Stimulated activated CD8-positive, alpha-beta memory T cell treated with anti-CD3 and anti-CD28 coated beads, Interleukin-12 subunit alpha, Interleukin-12 subunit beta, amount 100 ng/mL, for 1 hour (primary cell): Measurements from ENCODE around the gene ACOT11.

Experiments
- DNase-seq: peaks from one replicate; pipeline ENCODE4 v3.0.0-alpha.2; 2020; ENCODE audit warnings: low read depth

ACOT11 gene

GRCh38 chr1:54585181-54586066 lies 37.4 kb downstream of the ACOT11 start:
- no peak for DNase-seq

GRCh38 chr1:54588377-54588776 lies 40.3 kb downstream of the ACOT11 start:
- DNase-seq, result no peak

DNA sequence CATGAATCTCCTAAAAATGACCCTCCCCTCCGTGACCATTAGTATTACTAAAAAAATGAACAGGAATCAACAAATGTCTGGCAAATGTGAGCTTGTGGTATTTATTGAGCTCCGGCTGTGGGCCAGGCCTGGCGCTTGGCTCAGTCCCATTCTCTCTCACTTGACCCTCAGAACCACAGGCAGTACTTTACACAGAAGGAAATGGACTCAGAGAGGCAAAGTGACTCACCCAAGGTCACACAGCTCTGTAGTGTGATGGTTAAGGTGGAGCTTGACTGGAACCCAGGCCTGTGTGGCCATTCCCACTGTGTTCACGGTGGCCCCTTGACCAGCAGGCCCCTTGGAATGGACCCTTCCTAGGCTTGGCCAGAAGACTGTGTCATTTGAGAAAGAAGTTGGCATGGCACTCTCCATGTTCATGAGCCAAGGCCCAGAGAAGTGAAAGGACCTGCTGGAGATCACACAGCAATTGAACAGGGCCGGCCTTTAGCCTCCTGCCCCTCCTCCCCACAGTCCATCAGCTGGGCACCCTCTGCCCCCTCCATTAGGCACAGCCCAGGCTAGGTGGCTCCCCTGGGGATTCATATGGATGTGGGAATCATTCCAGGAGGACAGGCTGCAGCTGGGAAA lies 43.2 kb downstream of the ACOT11 start:
- no peak for DNase-seq

DNA sequence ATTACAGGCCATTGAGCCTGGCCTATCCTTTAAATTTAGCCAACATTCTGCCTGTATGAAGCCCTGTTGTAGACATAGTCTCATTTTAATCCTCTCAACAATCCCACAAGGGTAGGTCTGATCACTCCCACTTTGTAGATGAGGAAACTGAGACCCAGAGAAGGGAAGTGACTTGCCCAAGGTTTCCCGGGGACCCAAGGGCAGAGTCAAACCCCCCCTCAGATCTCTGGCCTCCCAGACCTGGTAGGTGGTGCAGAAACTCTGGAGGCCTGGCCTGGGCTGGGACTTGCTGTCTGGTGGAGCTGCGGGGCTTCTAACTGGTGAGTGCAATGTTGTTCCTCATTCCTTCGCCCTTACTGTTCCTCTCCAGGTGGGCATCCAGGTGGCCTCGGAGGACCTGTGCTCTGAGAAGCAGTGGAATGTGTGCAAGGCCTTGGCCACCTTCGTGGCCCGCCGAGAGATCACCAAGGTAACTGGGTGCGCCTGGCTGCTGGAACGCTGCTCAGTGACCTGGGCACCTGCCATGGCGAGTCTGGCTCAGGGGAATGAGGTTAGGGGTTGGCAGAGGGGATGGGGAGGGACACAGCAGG lies 45.6 kb downstream of the ACOT11 start:
- no peak for DNase-seq

DNA sequence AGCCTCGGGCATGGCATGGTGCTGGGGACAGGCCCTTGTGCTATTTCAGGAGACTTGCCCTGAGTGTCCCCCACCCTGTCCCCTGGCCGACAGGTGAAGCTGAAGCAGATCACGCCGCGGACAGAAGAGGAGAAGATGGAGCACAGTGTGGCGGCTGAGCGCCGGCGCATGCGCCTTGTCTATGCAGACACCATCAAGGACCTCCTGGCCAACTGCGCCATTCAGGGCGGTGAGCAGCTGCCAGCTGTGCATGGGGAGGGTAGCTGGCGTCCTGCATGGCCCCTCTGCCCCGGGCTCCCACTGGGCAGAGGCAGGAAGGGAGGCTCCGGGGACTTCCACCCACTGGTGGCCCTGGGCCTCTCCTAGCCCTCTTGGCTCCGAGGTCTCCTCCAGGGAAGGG lies 46.4 kb downstream of the ACOT11 start:
- DNase-seq, result no peak

DNA sequence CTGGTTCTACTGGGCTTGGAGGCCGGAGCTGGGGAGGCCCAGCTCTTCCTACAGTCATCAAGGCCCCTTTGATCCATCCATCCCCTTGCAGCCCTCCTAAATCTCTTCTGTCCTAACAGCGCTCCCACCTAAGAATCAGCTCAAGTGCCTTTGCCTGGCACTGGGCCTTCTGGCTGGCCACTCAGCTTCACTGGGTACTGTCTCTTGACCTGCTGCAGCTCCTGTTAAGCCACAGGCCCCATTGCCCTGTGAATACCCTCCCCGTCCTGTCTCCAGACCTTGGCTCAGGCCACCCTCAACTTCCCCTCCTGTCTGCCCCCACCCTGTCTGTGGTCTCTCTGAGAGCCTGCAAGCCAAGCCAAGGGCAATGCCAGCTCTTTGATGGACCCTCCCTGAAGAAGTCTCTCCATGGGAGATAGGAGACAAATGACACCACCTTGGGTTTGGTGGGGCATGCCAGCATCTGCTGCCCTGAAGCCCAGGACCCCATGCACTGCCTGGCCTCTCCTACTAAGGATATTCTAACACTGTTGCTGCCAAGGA lies 48.0 kb downstream of the ACOT11 start:
- no peak for DNase-seq

- DNase-seq, result no peak
Observed at GRCh38 chr1:54596756-54597155, 48.7 kb downstream of the ACOT11 start.

DNA sequence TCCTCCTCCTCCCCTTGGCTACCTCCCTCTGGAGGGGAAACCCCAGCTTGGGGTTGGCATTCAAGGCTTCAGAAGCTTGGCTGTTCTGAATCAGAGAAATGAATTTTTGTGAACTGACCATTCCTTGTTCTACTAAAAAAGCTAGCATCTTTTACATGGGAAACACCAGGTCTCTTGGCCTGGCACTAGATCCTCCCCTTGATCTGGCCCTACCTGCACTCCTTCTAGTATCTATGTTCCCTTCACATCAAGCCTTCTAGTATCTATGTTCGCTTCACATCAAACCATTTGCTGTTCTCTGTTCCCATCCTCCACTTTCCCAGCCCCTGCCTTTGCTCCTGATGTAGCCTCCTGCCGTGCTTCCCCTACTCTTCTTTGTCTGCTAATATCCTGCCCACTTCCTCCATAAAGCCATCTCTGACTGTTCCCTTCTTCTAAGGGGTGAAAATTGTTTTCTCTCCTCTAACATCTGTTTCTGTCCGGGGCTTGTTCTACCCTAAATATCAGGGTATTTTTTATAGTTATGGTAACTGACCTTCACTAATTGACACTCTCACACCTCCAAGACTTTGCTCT lies 49.5 kb downstream of the ACOT11 start:
- no peak for DNase-seq

GRCh38 chr1:54599211-54599823 lies 51.3 kb downstream of the ACOT11 start:
- DNase-seq, result no peak

GRCh38 chr1:54600947-54601721 lies 53.1 kb downstream of the ACOT11 start:
- DNase-seq, result no peak

DNA sequence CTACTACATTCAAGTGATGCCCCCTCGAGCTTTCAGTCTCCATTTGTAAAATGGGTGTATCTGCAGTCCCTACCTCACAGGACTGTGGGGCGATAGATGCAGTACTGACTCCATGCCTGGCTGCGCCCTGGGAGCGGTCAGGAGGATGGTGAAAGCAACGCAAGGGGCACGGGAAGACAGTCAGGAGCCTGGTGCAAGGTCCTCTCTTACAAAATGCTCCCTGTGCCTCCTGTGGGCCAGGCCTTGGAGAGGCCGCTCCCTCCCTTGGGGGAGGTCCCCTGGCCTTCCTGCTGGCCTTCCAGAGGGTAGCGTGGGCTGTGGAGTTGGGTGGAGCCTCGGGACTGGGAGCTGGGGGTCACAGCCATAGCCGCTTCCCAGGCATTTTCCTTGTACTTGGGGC lies 53.7 kb downstream of the ACOT11 start:
- no peak for DNase-seq

GRCh38 chr1:54602554-54602953 lies 54.5 kb downstream of the ACOT11 start:
- DNase-seq, result no peak

- no peak for DNase-seq
Observed at GRCh38 chr1:54603241-54603640, 55.2 kb downstream of the ACOT11 start.

- DNase-seq, result no peak
Observed at GRCh38 chr1:54604051-54604450, 56.0 kb downstream of the ACOT11 start.

GRCh38 chr1:54604572-54605370 lies 56.7 kb downstream of the ACOT11 start:
- no peak for DNase-seq

DNA sequence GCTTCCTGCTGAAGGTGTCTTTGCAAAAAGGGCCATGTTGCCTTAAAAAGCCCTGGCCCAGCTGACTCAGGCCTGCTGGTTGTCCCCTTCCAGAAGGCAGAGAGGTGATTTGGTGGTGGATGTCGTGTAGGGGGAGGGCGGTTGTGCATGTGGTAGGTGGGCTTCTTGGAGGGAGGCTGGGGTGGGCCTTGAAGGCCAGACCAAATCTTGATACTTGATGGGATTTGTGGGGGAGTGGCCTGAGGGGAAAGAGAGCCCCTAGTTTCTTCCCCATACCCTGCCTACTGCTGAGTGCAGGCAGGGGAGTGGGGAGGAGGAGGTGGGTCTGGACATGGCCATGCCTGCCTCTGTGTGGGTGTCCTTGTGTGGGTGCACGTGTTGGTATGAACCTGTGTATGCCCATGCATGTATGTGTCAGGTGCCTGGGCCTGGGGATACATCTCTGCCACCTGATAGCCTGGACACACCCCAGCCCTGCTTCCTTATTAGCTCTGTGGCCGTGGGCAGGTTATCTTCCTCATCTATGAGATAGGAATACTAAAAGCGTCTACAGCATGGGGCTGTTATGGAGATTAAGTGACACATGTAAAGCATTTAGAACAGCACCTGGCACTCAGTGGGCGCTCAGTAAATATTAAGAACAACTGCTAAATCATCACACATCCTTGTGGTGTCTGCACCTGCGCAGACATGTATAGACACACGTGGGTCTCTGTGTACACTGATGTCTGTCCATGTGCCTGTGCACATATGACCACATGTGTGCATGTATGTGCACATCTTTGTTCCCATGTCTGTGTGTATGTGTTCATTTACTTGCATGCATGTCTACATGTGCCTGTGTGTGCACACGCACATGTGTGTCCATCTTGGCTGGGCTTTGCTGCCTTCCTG lies 58.3 kb downstream of the ACOT11 start:
- no peak for DNase-seq

- no peak for DNase-seq
Observed at GRCh38 chr1:54606990-54607325, 58.9 kb downstream of the ACOT11 start.

- DNase-seq, result no peak
Observed at GRCh38 chr1:54607821-54608565, 60.0 kb downstream of the ACOT11 start.
